GM19035 (cell line): ENCODE results near the gene VIPR2.

Experiments
- ATAC-seq: cut with Tn5 transposase; IDR thresholded peaks from one replicate; pipeline ENCODE4 v1.9.1; 2021; ENCODE audit not compliant: unreplicated experiment

The VIPR2 gene

GRCh38 chr7:159028508-159029401, 115.9 kb downstream of the VIPR2 start:
- ATAC-seq = no peak

- no peak for ATAC-seq
Observed at GRCh38 chr7:159027789-159028507, 116.7 kb downstream of the VIPR2 start.

GRCh38 chr7:159027056-159027788, 117.4 kb downstream of the VIPR2 start:
- ATAC-seq = no peak

GRCh38 chr7:159026271-159027055, 118.2 kb downstream of the VIPR2 start:
- ATAC-seq = no peak

- ATAC-seq = no peak
Observed at GRCh38 chr7:159025161-159025779, 119.4 kb downstream of the VIPR2 start.

- ATAC-seq = no peak
Observed at GRCh38 chr7:159024280-159024951, 120.3 kb downstream of the VIPR2 start.

GRCh38 chr7:159023746-159024145, 120.9 kb downstream of the VIPR2 start:
- no peak for ATAC-seq

- ATAC-seq = no peak
Observed at GRCh38 chr7:159023206-159023605, 121.5 kb downstream of the VIPR2 start.

GRCh38 chr7:159022238-159022993, 122.3 kb downstream of the VIPR2 start:
- no peak for ATAC-seq

- ATAC-seq = no peak
Observed at GRCh38 chr7:159020987-159021386, 123.7 kb downstream of the VIPR2 start.

- ATAC-seq = no peak
Observed at GRCh38 chr7:159019111-159019510, 125.6 kb downstream of the VIPR2 start.

- ATAC-seq = no peak
Observed at GRCh38 chr7:159017741-159018140, 126.9 kb downstream of the VIPR2 start.

GRCh38 chr7:159017210-159017609, 127.5 kb downstream of the VIPR2 start:
- no peak for ATAC-seq

- no peak for ATAC-seq
Observed at GRCh38 chr7:159016591-159016990, 128.1 kb downstream of the VIPR2 start.

- ATAC-seq = no peak
Observed at GRCh38 chr7:159015454-159016410, 128.9 kb downstream of the VIPR2 start.

- ATAC-seq = no peak
Observed at GRCh38 chr7:159015081-159015453, 129.6 kb downstream of the VIPR2 start.

GRCh38 chr7:159014297-159015062, 130.2 kb downstream of the VIPR2 start:
- ATAC-seq = no peak
